Measurements from ENCODE around the gene CDKN2B. TPM values are rescaled to one million over a fixed set of nuclear protein-coding genes. Genes with fewer than 3 reads are reported as not detected.

CDKN2B gene
- polyA plus RNA-seq, 2 donors = 40.3 to 63.7 TPM

DNA sequence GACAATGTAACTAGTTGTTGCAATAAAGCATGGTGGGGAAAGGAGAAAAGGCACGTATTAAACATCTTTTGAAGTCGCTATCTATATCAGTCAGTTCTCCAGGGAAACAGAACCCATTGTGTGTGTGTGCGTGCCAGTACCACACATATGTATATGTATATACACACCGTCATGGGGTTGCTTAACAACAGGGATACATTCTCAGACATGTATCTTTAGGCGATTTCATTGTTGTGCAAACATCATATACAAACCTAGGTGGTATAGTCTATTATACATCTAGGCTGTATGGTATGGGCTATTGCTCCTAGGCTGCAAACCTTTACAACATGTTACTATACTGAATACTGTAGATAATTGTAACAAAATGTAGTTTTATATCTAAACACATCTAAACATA lies 12.2 kb downstream of the CDKN2B start:
- WGBS, 2 donors = 88 to 89% methylated on average over 5 of the region's 5 CpGs
- Histone ChIP-seq H3K27me3 (ENCODE audit: control insufficient read depth in 1 of 2, insufficient read depth in 2 of 2, low read length in 2 of 2) (no peaks in the 10 kb centered on the region), H3K9me3 (ENCODE audit: control insufficient read depth in 2 of 2, insufficient read depth in 1 of 2, low read depth in 1 of 2, low read length in 1 of 2) (no peaks in the 10 kb centered on the region), H3K4me1 (ENCODE audit: control insufficient read depth in 2 of 2, insufficient read depth in 2 of 2, low read length in 1 of 2) (peaks cover 0 to 3% of the 10 kb centered on the region in 2 donors), H3K4me3 (ENCODE audit: low read depth in 1 of 2, low read length in 2 of 2) (no peak overlapping the region), H3K36me3 (ENCODE audit: control insufficient read depth in 2 of 2, insufficient read depth in 2 of 2, low read length in 1 of 2) (no peaks in the 10 kb centered on the region), H3K27ac (ENCODE audit: low read depth in 2 of 2, low read length in 1 of 2) (no peak overlapping the region)

DNA sequence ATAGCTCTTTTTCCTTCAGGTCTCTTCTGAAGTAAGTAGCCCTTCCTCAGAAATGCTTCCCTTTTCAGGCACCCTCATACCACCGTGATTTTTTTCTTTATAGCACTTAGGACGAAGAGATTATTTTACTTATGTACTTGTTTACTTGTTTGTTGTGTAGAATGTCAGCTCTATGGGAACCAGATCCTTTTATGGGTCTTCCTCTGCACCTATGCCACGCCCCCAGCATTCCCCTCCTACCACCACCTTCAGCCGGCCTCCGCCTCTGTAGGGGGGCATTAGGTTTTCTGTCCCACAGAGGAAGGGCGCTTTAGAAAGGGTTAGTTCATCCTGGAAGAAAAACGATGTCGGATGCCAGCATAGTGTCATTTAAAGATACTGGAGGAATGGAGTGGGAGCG lies 12.7 kb downstream of the CDKN2B start:
- H3K9me3 ChIP-seq (ENCODE audit: control insufficient read depth in 2 of 2, insufficient read depth in 1 of 2, low read depth in 1 of 2, low read length in 1 of 2) = no peaks in the 10 kb centered on the region
- H3K36me3 ChIP-seq (ENCODE audit: control insufficient read depth in 2 of 2, insufficient read depth in 2 of 2, low read length in 1 of 2) = no peaks in the 10 kb centered on the region
- H3K27ac ChIP-seq (ENCODE audit: low read depth in 2 of 2, low read length in 1 of 2) = no peak overlapping the region
- H3K4me1 ChIP-seq (ENCODE audit: control insufficient read depth in 2 of 2, insufficient read depth in 2 of 2, low read length in 1 of 2) = peaks cover 0 to 3% of the 10 kb centered on the region in 2 donors
- 73 to 81% methylated on average over 9 of the region's 9 CpGs for WGBS, 2 donors
- H3K27me3 ChIP-seq (ENCODE audit: control insufficient read depth in 1 of 2, insufficient read depth in 2 of 2, low read length in 2 of 2) = no peaks in the 10 kb centered on the region
- no peak overlapping the region for H3K4me3 ChIP-seq (ENCODE audit: low read depth in 1 of 2, low read length in 2 of 2)

GRCh38 chr9:21995666-21996398 lies 13.3 kb downstream of the CDKN2B start:
- WGBS, 2 donors = 23 to 26% methylated on average over 53 to 54 of the region's 54 CpGs
- Histone ChIP-seq H3K27me3 (ENCODE audit: control insufficient read depth in 1 of 2, insufficient read depth in 2 of 2, low read length in 2 of 2) (no peaks in the 10 kb centered on the region), H3K36me3 (ENCODE audit: control insufficient read depth in 2 of 2, insufficient read depth in 2 of 2, low read length in 1 of 2) (no peaks in the 10 kb centered on the region), H3K9me3 (ENCODE audit: control insufficient read depth in 2 of 2, insufficient read depth in 1 of 2, low read depth in 1 of 2, low read length in 1 of 2) (no peaks in the 10 kb centered on the region), H3K27ac (ENCODE audit: low read depth in 2 of 2, low read length in 1 of 2) (peak overlapping the region; percentile 84 to 92), H3K4me3 (ENCODE audit: low read depth in 1 of 2, low read length in 2 of 2) (peak overlapping the region; percentile 86 to 88), H3K4me1 (ENCODE audit: control insufficient read depth in 2 of 2, insufficient read depth in 2 of 2, low read length in 1 of 2) (peaks cover 0 to 3% of the 10 kb centered on the region in 2 donors)

- peak overlapping the region; percentile 84 to 92 for H3K27ac ChIP-seq (ENCODE audit: low read depth in 2 of 2, low read length in 1 of 2)
- H3K36me3 ChIP-seq (ENCODE audit: control insufficient read depth in 2 of 2, insufficient read depth in 2 of 2, low read length in 1 of 2) = no peaks in the 10 kb centered on the region
- WGBS, 2 donors = 0 to 1% methylated on average over 56 of the region's 56 CpGs
- H3K27me3 ChIP-seq (ENCODE audit: control insufficient read depth in 1 of 2, insufficient read depth in 2 of 2, low read length in 2 of 2) = peaks cover 0 to 1% of the 10 kb centered on the region in 2 donors
- H3K4me3 ChIP-seq (ENCODE audit: low read depth in 1 of 2, low read length in 2 of 2) = peak overlapping the region; percentile 86 to 88
- H3K9me3 ChIP-seq (ENCODE audit: control insufficient read depth in 2 of 2, insufficient read depth in 1 of 2, low read depth in 1 of 2, low read length in 1 of 2) = peaks cover 0 to under 1% of the 10 kb centered on the region in 2 donors
- peaks cover 0 to 3% of the 10 kb centered on the region in 2 donors for H3K4me1 ChIP-seq (ENCODE audit: control insufficient read depth in 2 of 2, insufficient read depth in 2 of 2, low read length in 1 of 2)
These were observed 14.0 kb downstream of the CDKN2B start for GRCh38 chr9:21995006-21995665.

GRCh38 chr9:21994556-21995005 lies 14.5 kb downstream of the CDKN2B start, which contains the start of gene CDKN2B-AS1:
Gene CDKN2B-AS1, plus strand, starts transcription at chr9:21994791.
- Histone ChIP-seq H3K4me1 (ENCODE audit: control insufficient read depth in 2 of 2, insufficient read depth in 2 of 2, low read length in 1 of 2) (peaks cover 0 to 3% of the 10 kb centered on the region in 2 donors), H3K9me3 (ENCODE audit: control insufficient read depth in 2 of 2, insufficient read depth in 1 of 2, low read depth in 1 of 2, low read length in 1 of 2) (peaks cover 0 to 6% of the 10 kb centered on the region in 2 donors), H3K27ac (ENCODE audit: low read depth in 2 of 2, low read length in 1 of 2) (peak within 1 kb of the TSS; percentile 84 to 92), H3K36me3 (ENCODE audit: control insufficient read depth in 2 of 2, insufficient read depth in 2 of 2, low read length in 1 of 2) (no peaks in the 10 kb centered on the region), H3K4me3 (ENCODE audit: low read depth in 1 of 2, low read length in 2 of 2) (peak within 1 kb of the TSS; percentile 86 to 88), H3K27me3 (ENCODE audit: control insufficient read depth in 1 of 2, insufficient read depth in 2 of 2, low read length in 2 of 2) (peaks cover 3 to 4% of the 10 kb centered on the region in 2 donors)
- 0% methylated on average over 23 to 43 of the region's 43 CpGs for WGBS, 2 donors

DNA sequence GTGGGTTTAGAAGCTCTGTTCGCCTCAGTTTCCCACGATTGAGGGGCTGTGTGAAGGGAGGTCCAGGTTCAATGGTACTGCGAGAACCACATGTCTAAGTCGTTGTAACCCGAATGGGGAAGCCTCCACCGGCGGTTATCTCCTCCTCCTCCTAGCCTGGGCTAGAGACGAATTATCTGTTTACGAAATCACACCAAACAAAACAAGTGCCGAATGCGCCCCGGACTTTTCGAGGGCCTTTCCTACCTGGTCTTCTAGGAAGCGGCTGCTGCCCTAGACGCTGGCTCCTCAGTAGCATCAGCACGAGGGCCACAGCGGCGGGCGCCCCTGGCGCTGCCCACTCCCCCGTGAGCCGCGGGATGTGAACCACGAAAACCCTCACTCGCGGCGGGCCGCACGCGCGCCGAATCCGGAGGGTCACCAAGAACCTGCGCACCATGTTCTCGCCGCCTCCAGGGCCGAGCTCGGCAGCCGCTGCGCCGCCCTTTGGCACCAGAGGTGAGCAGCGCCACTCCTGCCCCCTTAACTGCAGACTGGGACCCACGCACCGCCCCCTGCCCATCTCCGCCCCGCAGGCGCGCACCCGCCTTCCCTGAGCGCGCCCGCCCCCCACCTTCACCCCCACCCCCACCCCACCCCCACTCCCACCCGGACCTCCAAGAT lies 15.1 kb downstream of the CDKN2B start, which contains the start of gene CDKN2A:
Gene CDKN2A, minus strand, starts transcription at position 500 of the 663 bp plus-strand sequence.
- H3K4me1 ChIP-seq (ENCODE audit: control insufficient read depth in 2 of 2, insufficient read depth in 2 of 2, low read length in 1 of 2) = peaks cover 0 to 3% of the 10 kb centered on the region in 2 donors
- peak within 1 kb of the TSS; percentile 84 to 92 for H3K27ac ChIP-seq (ENCODE audit: low read depth in 2 of 2, low read length in 1 of 2)
- 5 to 9% methylated on average over 41 to 53 of the region's 53 CpGs for WGBS, 2 donors
- H3K27me3 ChIP-seq (ENCODE audit: control insufficient read depth in 1 of 2, insufficient read depth in 2 of 2, low read length in 2 of 2) = peaks cover 3 to 7% of the 10 kb centered on the region in 2 donors
- peaks cover 0 to 9% of the 10 kb centered on the region in 2 donors for H3K9me3 ChIP-seq (ENCODE audit: control insufficient read depth in 2 of 2, insufficient read depth in 1 of 2, low read depth in 1 of 2, low read length in 1 of 2)
- H3K36me3 ChIP-seq (ENCODE audit: control insufficient read depth in 2 of 2, insufficient read depth in 2 of 2, low read length in 1 of 2) = no peaks in the 10 kb centered on the region
- H3K4me3 ChIP-seq (ENCODE audit: low read depth in 1 of 2, low read length in 2 of 2) = peak within 1 kb of the TSS; percentile 86 to 88

GRCh38 chr9:21993007-21993406 lies 16.1 kb downstream of the CDKN2B start:
- H3K36me3 ChIP-seq (ENCODE audit: control insufficient read depth in 2 of 2, insufficient read depth in 2 of 2, low read length in 1 of 2) = no peaks in the 10 kb centered on the region
- peaks cover 0 to 3% of the 10 kb centered on the region in 2 donors for H3K4me1 ChIP-seq (ENCODE audit: control insufficient read depth in 2 of 2, insufficient read depth in 2 of 2, low read length in 1 of 2)
- H3K27me3 ChIP-seq (ENCODE audit: control insufficient read depth in 1 of 2, insufficient read depth in 2 of 2, low read length in 2 of 2) = peaks cover 3 to 7% of the 10 kb centered on the region in 2 donors
- peaks cover 0 to 9% of the 10 kb centered on the region in 2 donors for H3K9me3 ChIP-seq (ENCODE audit: control insufficient read depth in 2 of 2, insufficient read depth in 1 of 2, low read depth in 1 of 2, low read length in 1 of 2)
- peak overlapping the region in 1 of 2 donors; percentile 86 for H3K4me3 ChIP-seq (ENCODE audit: low read depth in 1 of 2, low read length in 2 of 2)
- H3K27ac ChIP-seq (ENCODE audit: low read depth in 2 of 2, low read length in 1 of 2) = no peak overlapping the region
- WGBS, 2 donors = 97 to 99% methylated on average over 4 of the region's 4 CpGs

DNA sequence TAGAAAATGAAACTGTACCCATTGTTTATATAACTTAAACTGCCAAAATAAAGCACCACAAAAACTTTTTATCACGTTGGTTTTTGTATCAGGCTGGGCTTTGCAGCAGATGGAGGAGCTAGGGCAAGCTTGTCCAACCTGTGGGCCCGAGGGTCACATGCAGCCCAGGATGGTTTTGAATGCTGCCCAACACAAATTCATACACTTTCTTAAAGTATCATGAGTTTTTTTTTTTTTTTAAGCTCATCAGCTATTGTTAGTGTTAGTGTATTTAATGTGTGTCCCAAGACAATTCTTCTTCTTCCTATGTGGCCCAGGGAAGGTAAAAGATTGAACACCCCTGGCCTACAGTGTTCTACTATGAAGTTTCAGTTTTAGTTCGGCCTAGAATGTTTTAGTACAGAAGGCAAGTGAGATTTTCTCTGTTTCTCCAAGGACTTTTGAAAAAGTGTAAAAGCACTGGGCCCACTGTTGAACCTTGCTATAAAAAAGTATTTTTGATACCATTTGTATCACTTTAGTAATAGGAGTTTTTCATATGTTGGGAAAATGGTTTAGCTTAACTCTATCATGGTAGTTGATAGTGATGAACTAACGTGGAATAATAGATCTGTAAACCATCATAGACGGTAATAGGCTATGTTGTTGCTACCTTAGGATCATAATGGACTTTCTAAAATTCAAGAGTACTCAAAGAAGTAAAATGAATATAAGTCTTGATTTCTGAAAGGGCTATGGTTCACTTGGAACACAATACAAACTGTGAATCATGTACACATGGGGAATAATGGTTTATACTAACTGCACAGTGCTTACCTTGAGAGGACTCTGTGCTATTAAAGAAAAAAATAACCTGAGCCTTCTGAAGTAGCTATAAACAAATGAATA lies 17.8 kb downstream of the CDKN2B start:
- no peaks in the 10 kb centered on the region for H3K36me3 ChIP-seq (ENCODE audit: control insufficient read depth in 2 of 2, insufficient read depth in 2 of 2, low read length in 1 of 2)
- H3K27me3 ChIP-seq (ENCODE audit: control insufficient read depth in 1 of 2, insufficient read depth in 2 of 2, low read length in 2 of 2) = peaks cover 3 to 7% of the 10 kb centered on the region in 2 donors
- peaks cover 0 to 9% of the 10 kb centered on the region in 2 donors for H3K9me3 ChIP-seq (ENCODE audit: control insufficient read depth in 2 of 2, insufficient read depth in 1 of 2, low read depth in 1 of 2, low read length in 1 of 2)
- 88 to 89% methylated on average over 5 of the region's 5 CpGs for WGBS, 2 donors
- no peak overlapping the region for H3K4me3 ChIP-seq (ENCODE audit: low read depth in 1 of 2, low read length in 2 of 2)
- H3K27ac ChIP-seq (ENCODE audit: low read depth in 2 of 2, low read length in 1 of 2) = no peak overlapping the region
- H3K4me1 ChIP-seq (ENCODE audit: control insufficient read depth in 2 of 2, insufficient read depth in 2 of 2, low read length in 1 of 2) = peaks cover 0 to 3% of the 10 kb centered on the region in 2 donors
